ENCODE data around the gene HACD2. TPM values are rescaled to one million over a fixed set of nuclear protein-coding genes. Genes with fewer than 3 reads are reported as not detected.
A peak's percentile ranks its signal among the peaks of the same experiment; 100 is the strongest.

The HACD2 gene
- total and polyA plus RNA-seq, 9 of the 15 experiments (the other 6 are each of a cell fraction or from before 2014, with no cell fraction given): 1.3 to 10.5 (median 3.8) TPM

- TF ChIP-seq CEBPZ (IDR thresholded peaks at IDR 0.05; ENCODE audit: borderline replicate concordance, low read depth, low read length): no peak
- TF ChIP-seq C11orf30 (IDR thresholded peaks at IDR 0.05; ENCODE audit: low read depth): 0 out of 2 replicates have a peak, but pooled peaks have one; percentile 23
- TF ChIP-seq CCNT2 (IDR thresholded peaks at IDR 0.05; ENCODE audit: borderline replicate concordance, extremely low read depth, insufficient read length, low read depth, low read length): peak; percentile 34
- peak; percentile 31 for TF ChIP-seq RBBP5 (IDR thresholded peaks at IDR 0.05; ENCODE audit: borderline replicate concordance, insufficient read depth, low read length, poor library complexity, severe bottlenecking)
- TF ChIP-seq ZNF232 (CRISPR knock-in tag; IDR thresholded peaks at IDR 0.05): no peak
- TF ChIP-seq SMARCC2 (IDR thresholded peaks at IDR 0.05; ENCODE audit: low read depth): no peak
- TF ChIP-seq MLLT1 (IDR thresholded peaks at IDR 0.05): no peak
- no peak for TF ChIP-seq TFE3 (CRISPR knock-in tag; IDR thresholded peaks at IDR 0.05)
- TF ChIP-seq ZNF184 (CRISPR knock-in tag; IDR thresholded peaks at IDR 0.05): no peak
- TF ChIP-seq ATF3 (IDR thresholded peaks at IDR 0.05): no peak
- no peak for TF ChIP-seq ATF3 (CRISPR knock-in tag; conservative IDR thresholded peaks at IDR 0.05)
- peak; percentile 89 for TF ChIP-seq DIDO1 (tag; IDR thresholded peaks at IDR 0.05; ENCODE audit: low read depth)
- TF ChIP-seq ELF4 (CRISPR knock-in tag; IDR thresholded peaks at IDR 0.05): peak; percentile 46; the same call in 1 of the 2 replicates
- TF ChIP-seq NR3C1 (CRISPR knock-in tag; IDR thresholded peaks at IDR 0.05): no peak
These were observed at the start of gene HACD2 (continued) for GRCh38 chr3:123584988-123585937.
